ENCODE data around the gene RNF207. TPM values are rescaled to one million over a fixed set of nuclear protein-coding genes. Genes with fewer than 3 reads are reported as not detected.

RNF207 gene
- polyA plus RNA-seq, 6 donors from 2014 or later, result 0.12 to 0.61 (median 0.26) TPM; not detected in 2

- no peaks in the 10 kb centered on the region for H3K36me3 Mint-ChIP-seq
Measured at GRCh38 chr1:6166655-6167390, 39.1 kb upstream of the RNF207 start.

GRCh38 chr1:6167391-6168303 is 38.3 kb upstream of the RNF207 start:
- peaks cover 4 to 48% (median 36%) of the 10 kb centered on the region in 3 donors for H3K27me3 Mint-ChIP-seq
- DNase-seq, result no peak
- no peaks in the 10 kb centered on the region for H3K4me1 Mint-ChIP-seq
- H3K9me3 Mint-ChIP-seq, result no peaks in the 10 kb centered on the region
- H3K27ac Mint-ChIP-seq, result no peak overlapping the region
- H3K4me3 Mint-ChIP-seq, result no peak overlapping the region
- no peak for ATAC-seq (ENCODE audit: low read depth in 2 of 2)
- H3K36me3 Mint-ChIP-seq, result no peaks in the 10 kb centered on the region

More at GRCh38 chr1:6166655-6167390, 39.1 kb upstream of the RNF207 start:
- no peak for ATAC-seq (ENCODE audit: low read depth in 2 of 2)
- Mint-ChIP-seq H3K4me3 (no peak overlapping the region), H3K9me3 (no peaks in the 10 kb centered on the region), H3K4me1 (no peaks in the 10 kb centered on the region), H3K27me3 (peaks cover 4 to 48% (median 35%) of the 10 kb centered on the region in 3 donors), H3K27ac (no peak overlapping the region)
- no peak for DNase-seq

- H3K36me3 Mint-ChIP-seq, result no peaks in the 10 kb centered on the region
- H3K9me3 Mint-ChIP-seq, result no peaks in the 10 kb centered on the region
- ATAC-seq (ENCODE audit: low read depth in 2 of 2) (no peak), DNase-seq (no peak)
- H3K27ac Mint-ChIP-seq, result no peak overlapping the region
- peaks cover 0 to 48% (median 36%) of the 10 kb centered on the region in 3 donors for H3K27me3 Mint-ChIP-seq
- H3K4me3 Mint-ChIP-seq, result peak overlapping the region in 1 of 8 donors; percentile 69
- no peaks in the 10 kb centered on the region for H3K4me1 Mint-ChIP-seq
Measured at GRCh38 chr1:6168947-6169586, 36.9 kb upstream of the RNF207 start.

GRCh38 chr1:6170116-6170741 is 35.7 kb upstream of the RNF207 start:
- H3K36me3 Mint-ChIP-seq, result no peaks in the 10 kb centered on the region
- DNase-seq (no peak), ATAC-seq (ENCODE audit: low read depth in 2 of 2) (no peak)
- peaks cover 0 to 39% (median 36%) of the 10 kb centered on the region in 3 donors for H3K27me3 Mint-ChIP-seq
- H3K9me3 Mint-ChIP-seq, result no peaks in the 10 kb centered on the region
- H3K27ac Mint-ChIP-seq, result no peak overlapping the region
- no peaks in the 10 kb centered on the region for H3K4me1 Mint-ChIP-seq
- no peak overlapping the region for H3K4me3 Mint-ChIP-seq

GRCh38 chr1:6170742-6171201 is 35.1 kb upstream of the RNF207 start:
- Mint-ChIP-seq H3K36me3 (no peaks in the 10 kb centered on the region), H3K4me1 (no peaks in the 10 kb centered on the region), H3K4me3 (no peak overlapping the region)

GRCh38 chr1:6171548-6172124 is 34.3 kb upstream of the RNF207 start:
- Mint-ChIP-seq H3K4me1 (no peaks in the 10 kb centered on the region), H3K9me3 (no peaks in the 10 kb centered on the region), H3K4me3 (no peak overlapping the region), H3K27ac (no peak overlapping the region), H3K36me3 (no peaks in the 10 kb centered on the region), H3K27me3 (peaks cover 0 to 29% (median 28%) of the 10 kb centered on the region in 3 donors)
- DNase-seq, result no peak
- no peak for ATAC-seq (ENCODE audit: low read depth in 2 of 2)

More at GRCh38 chr1:6170742-6171201, 35.1 kb upstream of the RNF207 start:
- Mint-ChIP-seq H3K9me3 (no peaks in the 10 kb centered on the region), H3K27ac (no peak overlapping the region), H3K27me3 (peaks cover 0 to 34% (median 31%) of the 10 kb centered on the region in 3 donors)
- DNase-seq (no peak), ATAC-seq (ENCODE audit: low read depth in 2 of 2) (no peak)

GRCh38 chr1:6172549-6172948 is 33.4 kb upstream of the RNF207 start:
- H3K4me3 Mint-ChIP-seq, result no peak overlapping the region

GRCh38 chr1:6174621-6175410 is 31.1 kb upstream of the RNF207 start:
- no peak for ATAC-seq (ENCODE audit: low read depth in 2 of 2)
- no peak for DNase-seq
- Mint-ChIP-seq H3K9me3 (no peaks in the 10 kb centered on the region), H3K36me3 (peaks cover 0 to 8% of the 10 kb centered on the region in 2 donors), H3K27me3 (peaks cover 8 to 41% (median 31%) of the 10 kb centered on the region in 3 donors), H3K4me1 (peaks cover 9 to 11% (median 11%) of the 10 kb centered on the region in 3 donors), H3K4me3 (no peak overlapping the region), H3K27ac (no peak overlapping the region)

More at GRCh38 chr1:6172549-6172948, 33.4 kb upstream of the RNF207 start:
- Mint-ChIP-seq H3K27ac (no peak overlapping the region), H3K4me1 (peaks cover 1 to 2% (median 1%) of the 10 kb centered on the region in 3 donors), H3K27me3 (peaks cover 5 to 34% (median 26%) of the 10 kb centered on the region in 3 donors), H3K36me3 (peaks cover 0 to 4% of the 10 kb centered on the region in 2 donors), H3K9me3 (no peaks in the 10 kb centered on the region)
- no peak for ATAC-seq (ENCODE audit: low read depth in 2 of 2)
- DNase-seq, result no peak

GRCh38 chr1:6175411-6175828 is 30.5 kb upstream of the RNF207 start:
- H3K27ac Mint-ChIP-seq, result no peak overlapping the region
- H3K9me3 Mint-ChIP-seq, result no peaks in the 10 kb centered on the region
- peaks cover 9 to 11% (median 11%) of the 10 kb centered on the region in 3 donors for H3K4me1 Mint-ChIP-seq
- peaks cover 0 to 8% of the 10 kb centered on the region in 2 donors for H3K36me3 Mint-ChIP-seq
- H3K27me3 Mint-ChIP-seq, result peaks cover 8 to 37% (median 31%) of the 10 kb centered on the region in 3 donors
- DNase-seq (no peak), ATAC-seq (ENCODE audit: low read depth in 2 of 2) (no peak)
- no peak overlapping the region for H3K4me3 Mint-ChIP-seq

- DNase-seq (no peak), ATAC-seq (ENCODE audit: low read depth in 2 of 2) (no peak)
- Mint-ChIP-seq H3K27ac (no peak overlapping the region), H3K4me1 (peaks cover 22 to 23% (median 23%) of the 10 kb centered on the region in 3 donors), H3K9me3 (peaks cover 0 to 1% (median 0%) of the 10 kb centered on the region in 7 donors), H3K27me3 (peaks cover 12 to 43% (median 36%) of the 10 kb centered on the region in 3 donors), H3K4me3 (no peak overlapping the region), H3K36me3 (peaks cover 0 to 8% of the 10 kb centered on the region in 2 donors)
Measured at GRCh38 chr1:6176779-6177178, 29.1 kb upstream of the RNF207 start.

- peaks cover 12 to 40% (median 38%) of the 10 kb centered on the region in 3 donors for H3K27me3 Mint-ChIP-seq
- H3K9me3 Mint-ChIP-seq, result peaks cover 0 to 1% (median 0%) of the 10 kb centered on the region in 7 donors
- peak overlapping the region in 1 of 6 donors; percentile 8 for H3K27ac Mint-ChIP-seq
- peaks cover 24 to 26% (median 24%) of the 10 kb centered on the region in 3 donors for H3K4me1 Mint-ChIP-seq
- peaks cover 0 to 8% of the 10 kb centered on the region in 2 donors for H3K36me3 Mint-ChIP-seq
- no peak for DNase-seq
- no peak for ATAC-seq (ENCODE audit: low read depth in 2 of 2)
- H3K4me3 Mint-ChIP-seq, result peak overlapping the region in 6 of 8 donors; percentile 29 to 84 (median 57)
Measured at GRCh38 chr1:6177681-6178380, 28.1 kb upstream of the RNF207 start.
